Measurements from ENCODE around the gene DLG2.

The DLG2 gene

GRCh38 chr11:83721263-83721662 lies 1905.9 kb downstream of the DLG2 start:
- Histone ChIP-seq H3K4me3 (ENCODE audit: low read length) (no peak overlapping the region), H3K36me3 (ENCODE audit: control insufficient read depth, low read length) (no peaks in the 10 kb centered on the region), H3K27me3 (ENCODE audit: control insufficient read depth, low read length) (peaks cover 16% of the 10 kb centered on the region), H3K4me2 (ENCODE audit: low read length) (no peak overlapping the region), H3K27ac (ENCODE audit: low read depth, low read length) (no peak overlapping the region), H3K4me1 (ENCODE audit: control insufficient read depth, low read length) (peaks cover 19% of the 10 kb centered on the region), H4K20me1 (ENCODE audit: control insufficient read depth, insufficient read depth, low read depth, low read length) (no peaks in the 10 kb centered on the region), H3K79me2 (ENCODE audit: control insufficient read depth, low read length) (no peaks in the 10 kb centered on the region), H3K9me2 (replicated peaks; ENCODE audit: control insufficient read depth, low read length) (no peaks in the 10 kb centered on the region), H3K9me3 (ENCODE audit: control insufficient read depth, insufficient read depth, low read length) (no peaks in the 10 kb centered on the region), H3F3A (ENCODE audit: control insufficient read depth, insufficient read depth) (no peaks in the 10 kb centered on the region)
- TF ChIP-seq EZH2phosphoT487 (IDR thresholded peaks at IDR 0.05; ENCODE audit: borderline replicate concordance, low read length), result no peak
- TF ChIP-seq CTCF (IDR thresholded peaks at IDR 0.05; ENCODE audit: low read depth, low read length, poor library complexity, severe bottlenecking), result no peak

- H3K4me3 ChIP-seq (ENCODE audit: low read length), result no peak overlapping the region
- TF ChIP-seq CTCF (IDR thresholded peaks at IDR 0.05; ENCODE audit: low read depth, low read length, poor library complexity, severe bottlenecking), result no peak
- no peak for TF ChIP-seq EZH2phosphoT487 (IDR thresholded peaks at IDR 0.05; ENCODE audit: borderline replicate concordance, low read length)
- no peaks in the 10 kb centered on the region for H3F3A ChIP-seq (ENCODE audit: control insufficient read depth, insufficient read depth)
- no peaks in the 10 kb centered on the region for H3K9me2 ChIP-seq (replicated peaks; ENCODE audit: control insufficient read depth, low read length)
- no peak overlapping the region for H3K4me2 ChIP-seq (ENCODE audit: low read length)
- H3K79me2 ChIP-seq (ENCODE audit: control insufficient read depth, low read length), result no peaks in the 10 kb centered on the region
- H3K36me3 ChIP-seq (ENCODE audit: control insufficient read depth, low read length), result no peaks in the 10 kb centered on the region
- H4K20me1 ChIP-seq (ENCODE audit: control insufficient read depth, insufficient read depth, low read depth, low read length), result no peaks in the 10 kb centered on the region
- H3K4me1 ChIP-seq (ENCODE audit: control insufficient read depth, low read length), result peaks cover 17% of the 10 kb centered on the region
- peaks cover 14% of the 10 kb centered on the region for H3K27me3 ChIP-seq (ENCODE audit: control insufficient read depth, low read length)
- no peaks in the 10 kb centered on the region for H3K9me3 ChIP-seq (ENCODE audit: control insufficient read depth, insufficient read depth, low read length)
- no peak overlapping the region for H3K27ac ChIP-seq (ENCODE audit: low read depth, low read length)
Measured at GRCh38 chr11:83720675-83721074, 1906.5 kb downstream of the DLG2 start.

GRCh38 chr11:83717537-83717936 lies 1909.6 kb downstream of the DLG2 start:
- Histone ChIP-seq H3K9me2 (replicated peaks; ENCODE audit: control insufficient read depth, low read length) (no peaks in the 10 kb centered on the region), H3K4me3 (ENCODE audit: low read length) (no peak overlapping the region), H3K9me3 (ENCODE audit: control insufficient read depth, insufficient read depth, low read length) (no peaks in the 10 kb centered on the region), H3K27ac (ENCODE audit: low read depth, low read length) (no peak overlapping the region), H4K20me1 (ENCODE audit: control insufficient read depth, insufficient read depth, low read depth, low read length) (no peaks in the 10 kb centered on the region), H3K4me2 (ENCODE audit: low read length) (no peak overlapping the region), H3K4me1 (ENCODE audit: control insufficient read depth, low read length) (no peaks in the 10 kb centered on the region), H3K27me3 (ENCODE audit: control insufficient read depth, low read length) (no peaks in the 10 kb centered on the region), H3K79me2 (ENCODE audit: control insufficient read depth, low read length) (no peaks in the 10 kb centered on the region), H3F3A (ENCODE audit: control insufficient read depth, insufficient read depth) (no peaks in the 10 kb centered on the region), H3K36me3 (ENCODE audit: control insufficient read depth, low read length) (no peaks in the 10 kb centered on the region)
- no peak for TF ChIP-seq CTCF (IDR thresholded peaks at IDR 0.05; ENCODE audit: low read depth, low read length, poor library complexity, severe bottlenecking)
- TF ChIP-seq EZH2phosphoT487 (IDR thresholded peaks at IDR 0.05; ENCODE audit: borderline replicate concordance, low read length), result no peak

All from DOHH2 (cell line).